HepG2 (cell line): ENCODE measurements around the gene CST4. TPM values are rescaled to one million over a fixed set of nuclear protein-coding genes. Genes with fewer than 3 reads are reported as not detected.

ENCODE experiments used
- ATAC-seq: fragments of 200-7000 bp; cut with Tn5 transposase; 3 replicates; pipeline ENCODE4 v1.9.1; 2020; ENCODE audit warnings: mild to moderate bottlenecking, moderate library complexity
- BruUV-seq: library from RNA; stranded (reverse); fragments of 400-500 nt; replicated peaks from 2 replicates; lab custom pipeline; 2021; lab: Mats Ljungman, UMichigan
- CTCF ChIA-PET: fragments of 300-600 bp; formaldehyde crosslinking; extraction: SDS; loops from one replicate; lab custom pipeline; 2021; ENCODE audit warnings: low total read pairs, inconsistent platforms, low intra/inter-chr PET ratio; lab: Yijun Ruan, JAX
- POLR2A ChIA-PET: fragments of 350-600 bp; sonication (Branson Sonifier 250); formaldehyde crosslinking; loops from one replicate; lab custom pipeline; 2020; ENCODE audit warnings: antibody characterized with exemption, inconsistent platforms; lab: Yijun Ruan, JAX
- DNase-seq: peaks from one replicate; pipeline ENCODE4 v3.0.0-alpha.2; 2015; ENCODE audit warnings: low spot score
- FAIRE-seq: peaks from 3 replicates; lab custom pipeline; 2011; peaks lifted over from hg19 to GRCh38; lab: Jason Lieb, UNC
- H2AFZ ChIP-seq: one replicate; pipeline ENCODE4 v1.6.1; 2011; ENCODE audit warnings: low read length, inconsistent platforms
- H3K27ac ChIP-seq: fragments of 300-600 bp; 3 replicates; pipeline ENCODE4 v1.8.0; 2011; ENCODE audit warnings: mixed run types, mild to moderate bottlenecking, mixed read lengths, low read length, inconsistent platforms; ENCODE audit not compliant: insufficient read depth; ENCODE audit errors: extremely low read length
- H3K27me3 ChIP-seq, 2 experiments: fragments of 200-600 bp in 1 of 2; 2 replicates in 1 of 2; 3 replicates in 1 of 2; pipeline versions ENCODE4 v1.6.0 to v1.8.0; 2011; ENCODE audit warnings: low read length in 2 of 2, mild to moderate bottlenecking in 2 of 2, moderate library complexity in 2 of 2, inconsistent platforms in 1 of 2; ENCODE audit not compliant: insufficient read depth in 2 of 2, control insufficient read depth in 1 of 2
- H3K36me3 ChIP-seq, 2 experiments: fragments of 200-600 bp in 1 of 2; replicated peaks in 1 of 2; 2 replicates in 1 of 2; 3 replicates in 1 of 2; pipeline versions ENCODE4 v1.5.1 to v1.8.0; 2011; ENCODE audit warnings: low read length in 2 of 2, inconsistent platforms in 1 of 2; ENCODE audit not compliant: insufficient read depth in 2 of 2, control insufficient read depth in 1 of 2
- H3K4me1 ChIP-seq: 2 replicates; pipeline ENCODE4 v1.5.1; 2012; ENCODE audit warnings: low read length, inconsistent platforms; ENCODE audit not compliant: insufficient read depth
- H3K4me2 ChIP-seq: 2 replicates; pipeline ENCODE4 v1.6.0; 2011; ENCODE audit warnings: low read depth, low read length, inconsistent platforms
- H3K4me3 ChIP-seq, 3 experiments: fragments of 200-600 bp in 1 of 3; sonication (generic), shearing (Covaris generic) in 1 of 3; replicated peaks in 1 of 3; 2 replicates each; pipeline ENCODE4 v1.5.1; 2011 to 2016; ENCODE audit warnings: low read length in 3 of 3, inconsistent platforms in 2 of 3, low read depth in 2 of 3, mild to moderate bottlenecking in 2 of 3, control low read depth in 1 of 3, mixed read lengths in 1 of 3; ENCODE audit not compliant: insufficient read depth in 1 of 3
- H3K79me2 ChIP-seq: one replicate; pipeline ENCODE4 v1.6.1; 2011; ENCODE audit warnings: low read length, inconsistent platforms; ENCODE audit not compliant: insufficient read depth
- H3K9ac ChIP-seq: 2 replicates; pipeline ENCODE4 v1.6.0; 2011; ENCODE audit warnings: mild to moderate bottlenecking, low read depth, low read length, inconsistent platforms; ENCODE audit not compliant: insufficient read depth
- H3K9me3 ChIP-seq: 2 replicates; pipeline ENCODE4 v1.5.1; 2012; ENCODE audit warnings: mild to moderate bottlenecking, low read length
- H4K20me1 ChIP-seq: 2 replicates; pipeline ENCODE4 v1.6.0; 2011; ENCODE audit warnings: inconsistent platforms, mild to moderate bottlenecking, low read length, moderate library complexity; ENCODE audit not compliant: insufficient read depth
- IKZF5 ChIP-seq: IDR thresholded peaks from 2 replicates; pipeline ENCODE4 v1.6.1; 2018; ENCODE audit warnings: missing genetic modification reagents, mild to moderate bottlenecking, missing compliant biosample characterization
- MNT ChIP-seq: fragments of 450-650 bp; IDR thresholded peaks from 2 replicates; pipeline ENCODE4 v1.6.1; 2016
- MTERF4 ChIP-seq: sonication (generic); formaldehyde crosslinking; IDR thresholded peaks from 2 replicates; pipeline ENCODE4 v1.8.0; 2023; ENCODE audit warnings: mild to moderate bottlenecking, missing genetic modification reagents
- ZBTB8A ChIP-seq: sonication (generic); formaldehyde crosslinking; IDR thresholded peaks from 2 replicates; pipeline ENCODE4 v1.4.0; 2020; ENCODE audit warnings: mild to moderate bottlenecking, low read depth, missing genetic modification reagents, borderline replicate concordance
- ZNF503 ChIP-seq: sonication (generic); formaldehyde crosslinking; IDR thresholded peaks from 2 replicates; pipeline ENCODE4 v1.4.0; 2020; ENCODE audit warnings: missing genetic modification reagents
- ZNF576 ChIP-seq: sonication (generic); formaldehyde crosslinking; IDR thresholded peaks from 2 replicates; pipeline ENCODE4 v1.4.0; 2020; ENCODE audit warnings: mild to moderate bottlenecking, missing genetic modification reagents
- ZNF747 ChIP-seq: sonication (generic); formaldehyde crosslinking; IDR thresholded peaks from 2 replicates; pipeline ENCODE4 v1.8.1; 2023; ENCODE audit warnings: missing genetic modification reagents, mild to moderate bottlenecking, borderline replicate concordance
- ZNF83 ChIP-seq: sonication (generic); formaldehyde crosslinking; IDR thresholded peaks from 2 replicates; pipeline ENCODE4 v1.4.0; 2020; ENCODE audit warnings: missing genetic modification reagents, mild to moderate bottlenecking, borderline replicate concordance
- WGBS: methylation state at CpG from one replicate; pipeline ENCODE4 v1.1.6; 2017; ENCODE audit warnings: low lambda C conversion rate; 5-methylcytosine and 5-hydroxymethylcytosine counted together
- in situ Hi-C: cut with HindIII; loops from 2 replicates; pipeline ENCODE4 v1.10.0; 2017; ENCODE audit warnings: low pct_unique_long_range_greater_than_20kb; ENCODE audit not compliant: extremely low pct_ligation_motif_present
- intact Hi-C: fragments of 100-400 bp; cut with micrococcal nuclease; formaldehyde crosslinking; loops from one replicate; pipeline ENCODE4 v1.10.0; 2022; ENCODE audit not compliant: unreplicated experiment
- polyA plus RNA-seq, 8 experiments: library from polyadenylated mRNA; depleted of rRNA in 3 of 8; stranded (reverse) in 7 of 8; unstranded in 1 of 8; fragments of >200 nt; fragmentation: Illumina TruSeq in 4 of 8; extraction: Trizol in 4 of 8; gene quantifications; 2 replicates each; pipeline versions ENCODE4 v1.2.1 to v1.2.3, GENCODE V29; 2011 to 2016; ENCODE audit warnings: low read depth in 4 of 8, missing spikeins in 1 of 8, mixed read lengths in 1 of 8; ENCODE audit not compliant: insufficient read depth in 1 of 8
- total RNA-seq, 5 experiments: library from RNA; depleted of rRNA; stranded (reverse); fragments of >200 nt; fragmentation: Illumina TruSeq; extraction: Trizol; gene quantifications; 2 replicates each; pipeline ENCODE4 v1.2.3, GENCODE V29; 2016; ENCODE audit warnings: low read depth in 1 of 5

Gene CST4
- total and polyA plus RNA-seq, 2 of the 13 experiments (the other 11 are each of a cell fraction or from before 2014, with no cell fraction given), result not detected

- Histone ChIP-seq H4K20me1 (no peaks in the 10 kb centered on the region), H3K79me2 (no peaks in the 10 kb centered on the region), H3K27ac (no peak overlapping the region), H3K4me1 (peaks cover 47% of the 10 kb centered on the region), H3K9ac (no peak overlapping the region), H3K4me3 (no peak overlapping the region), H3K4me2 (no peak overlapping the region), H3K9me3 (no peaks in the 10 kb centered on the region), H3K36me3 (no peaks in the 10 kb centered on the region)
- FAIRE-seq (no peak), DNase-seq (no peak), ATAC-seq (no peak)
- CTCF ChIA-PET, result no interaction called here
- in situ Hi-C loops (no loop called here), intact Hi-C loops (no loop called here)
- POLR2A ChIA-PET, result interaction anchor here (18.0 kb wide), 1 partner anchor 16 kb away, joined by 543 read pairs; no protein-coding TSS in a partner anchor
- BruUV-seq, result no TSS peak
- peak; percentile 89 for TF ChIP-seq MNT
- TF ChIP-seq ZNF503 (CRISPR knock-in tag), result no peak
- TF ChIP-seq, all 625 proteins: peak for 1
- no peak overlapping the region for H2AFZ ChIP-seq
- WGBS, result 89% methylated on average over 7 of the region's 7 CpGs
- H3K27me3 ChIP-seq, result no peaks in the 10 kb centered on the region
Observed at GRCh38 chr20:23644164-23644563, 44.7 kb downstream of the CST4 start.

- intact Hi-C loops (no loop called here), in situ Hi-C loops (no loop called here)
- Histone ChIP-seq H3K79me2 (no peaks in the 10 kb centered on the region), H3K9ac (no peak overlapping the region), H3K9me3 (no peaks in the 10 kb centered on the region), H3K27ac (no peak overlapping the region), H3K4me3 (no peak overlapping the region), H4K20me1 (no peaks in the 10 kb centered on the region), H3K4me2 (no peak overlapping the region), H3K27me3 (no peaks in the 10 kb centered on the region), H3K4me1 (peaks cover 51% of the 10 kb centered on the region), H3K36me3 (no peaks in the 10 kb centered on the region), H2AFZ (no peak overlapping the region)
- ChIA-PET CTCF (no interaction called here), POLR2A (interaction anchor here (18.0 kb wide), 1 partner anchor 17 kb away, joined by 543 read pairs; no protein-coding TSS in a partner anchor)
- 88% methylated on average over 6 of the region's 6 CpGs for WGBS
- FAIRE-seq (no peak), DNase-seq (no peak), ATAC-seq (no peak)
- BruUV-seq, result no TSS peak
- TF ChIP-seq ZNF83 (CRISPR knock-in tag), result no peak
- TF ChIP-seq ZBTB8A (CRISPR knock-in tag), result no peak
- no peak for TF ChIP-seq ZNF576
- TF ChIP-seq MTERF4, result no peak
- no peak for TF ChIP-seq IKZF5 (CRISPR knock-in tag)
- no peak for TF ChIP-seq ZNF747 (CRISPR knock-in tag)
Observed at GRCh38 chr20:23643659-23644058, 45.2 kb downstream of the CST4 start.
